ENCODE results near the gene CFD. TPM values are rescaled to one million over a fixed set of nuclear protein-coding genes. Genes with fewer than 3 reads are reported as not detected.

Gene CFD
- total and polyA plus RNA-seq, 10 of the 15 experiments (the other 5 are each of a cell fraction or from before 2014, with no cell fraction given): 0.05 to 1.1 (median 0.38) TPM; not detected in 4

GRCh38 chr19:875265-875879, 15.9 kb downstream of the CFD start:
- no peaks in the 10 kb centered on the region for H3K79me2 ChIP-seq (ENCODE audit: control insufficient read depth, insufficient read depth, low read length)
- H3K4me1 ChIP-seq (ENCODE audit: control insufficient read depth, insufficient read depth, low read length): no peaks in the 10 kb centered on the region
- H3K4me2 ChIP-seq (ENCODE audit: control insufficient read depth, insufficient read depth): no peak overlapping the region
- H3K9ac ChIP-seq (ENCODE audit: control insufficient read depth, insufficient read depth, low read length): no peak overlapping the region
- H3K27ac ChIP-seq (ENCODE audit: control insufficient read depth, insufficient read depth): no peak overlapping the region
- ChIA-PET RAD21 (ENCODE audit: unreplicated experiment) (no interaction called here), POLR2A (no interaction called here), CTCF (no interaction called here), SMC1A (ENCODE audit: uncharacterized antibody, unreplicated experiment) (no interaction called here)
- 95% methylated on average over 21 of the region's 28 CpGs for WGBS (ENCODE audit: insufficient coverage, insufficient replicate concordance, low lambda C conversion rate, missing lambda C conversion rate)
- no peaks in the 10 kb centered on the region for H4K20me1 ChIP-seq (ENCODE audit: control insufficient read depth, insufficient read depth)
- no peak overlapping the region for H2AFZ ChIP-seq (ENCODE audit: control insufficient read depth, low read depth, low read length)
- H3K4me3 ChIP-seq: no peak overlapping the region
- TF ChIP-seq E4F1 (IDR thresholded peaks at IDR 0.05; ENCODE audit: borderline replicate concordance, partially characterized antibody): no peak
- TF ChIP-seq POLR2A (IDR thresholded peaks at IDR 0.05; ENCODE audit: low read depth, low read length): peak; percentile 13; the same call in 1 of the 2 replicates
- DNase-seq (ENCODE audit: low read depth, low spot score): no peak
- intact Hi-C loops (cut with micrococcal nuclease; ENCODE audit: unreplicated experiment): no loop called here
- H3K27me3 ChIP-seq (replicated peaks in 1 of 2; ENCODE audit: control insufficient read depth in 2 of 2, insufficient read depth in 2 of 2, low read length in 1 of 2): no peaks in the 10 kb centered on the region
- BruUV-seq (replicated peaks): no TSS peak
- no peak for FAIRE-seq
- in situ Hi-C loops (cut with MboI): no loop called here
- no peak for ATAC-seq
- no peaks in the 10 kb centered on the region; a peak in 2 of 4 replicates for H3K36me3 ChIP-seq (ENCODE audit: control insufficient read depth in 2 of 2, insufficient read depth in 2 of 2, low read length in 1 of 2)
- no peaks in the 10 kb centered on the region for H3K9me3 ChIP-seq (replicated peaks; ENCODE audit: control insufficient read depth, insufficient read depth, low read length)

- H3K9ac ChIP-seq (ENCODE audit: control insufficient read depth, insufficient read depth, low read length): no peak overlapping the region
- RAD21 ChIA-PET (ENCODE audit: unreplicated experiment): no interaction called here
- DNase-seq (ENCODE audit: low read depth, low spot score) (no peak), FAIRE-seq (no peak), ATAC-seq (no peak)
- H3K79me2 ChIP-seq (ENCODE audit: control insufficient read depth, insufficient read depth, low read length): no peaks in the 10 kb centered on the region
- no peak overlapping the region for H3K4me3 ChIP-seq
- SMC1A ChIA-PET (ENCODE audit: uncharacterized antibody, unreplicated experiment): no interaction called here
- no peaks in the 10 kb centered on the region; a peak in 1 of 4 replicates for H3K36me3 ChIP-seq (ENCODE audit: control insufficient read depth in 2 of 2, insufficient read depth in 2 of 2, low read length in 1 of 2)
- no TSS peak for BruUV-seq (replicated peaks)
- H3K4me2 ChIP-seq (ENCODE audit: control insufficient read depth, insufficient read depth): no peak overlapping the region
- CTCF ChIA-PET: no interaction called here
- H4K20me1 ChIP-seq (ENCODE audit: control insufficient read depth, insufficient read depth): no peaks in the 10 kb centered on the region
- no peak overlapping the region for H2AFZ ChIP-seq (ENCODE audit: control insufficient read depth, low read depth, low read length)
- intact Hi-C loops (cut with micrococcal nuclease; ENCODE audit: unreplicated experiment) (no loop called here), in situ Hi-C loops (cut with MboI) (no loop called here)
- no peaks in the 10 kb centered on the region for H3K27me3 ChIP-seq (replicated peaks in 1 of 2; ENCODE audit: control insufficient read depth in 2 of 2, insufficient read depth in 2 of 2, low read length in 1 of 2)
- no peak overlapping the region for H3K27ac ChIP-seq (ENCODE audit: control insufficient read depth, insufficient read depth)
- TF ChIP-seq RAD21 (IDR thresholded peaks at IDR 0.05; ENCODE audit: insufficient read depth, low read depth, low read length) (no peak), EP300 (IDR thresholded peaks at IDR 0.05; ENCODE audit: borderline replicate concordance in 1 of 2, control insufficient read depth in 1 of 2, low read depth in 2 of 2, low read length in 2 of 2) (no peak)
- POLR2A ChIA-PET: no interaction called here
- no peaks in the 10 kb centered on the region for H3K9me3 ChIP-seq (replicated peaks; ENCODE audit: control insufficient read depth, insufficient read depth, low read length)
- no peaks in the 10 kb centered on the region for H3K4me1 ChIP-seq (ENCODE audit: control insufficient read depth, insufficient read depth, low read length)
- 93% methylated on average over 17 of the region's 18 CpGs for WGBS (ENCODE audit: insufficient coverage, insufficient replicate concordance, low lambda C conversion rate, missing lambda C conversion rate)
Measured at GRCh38 chr19:876089-876488, 16.6 kb downstream of the CFD start.
